Measurements from ENCODE around the gene PARVB.

PARVB gene

DNA sequence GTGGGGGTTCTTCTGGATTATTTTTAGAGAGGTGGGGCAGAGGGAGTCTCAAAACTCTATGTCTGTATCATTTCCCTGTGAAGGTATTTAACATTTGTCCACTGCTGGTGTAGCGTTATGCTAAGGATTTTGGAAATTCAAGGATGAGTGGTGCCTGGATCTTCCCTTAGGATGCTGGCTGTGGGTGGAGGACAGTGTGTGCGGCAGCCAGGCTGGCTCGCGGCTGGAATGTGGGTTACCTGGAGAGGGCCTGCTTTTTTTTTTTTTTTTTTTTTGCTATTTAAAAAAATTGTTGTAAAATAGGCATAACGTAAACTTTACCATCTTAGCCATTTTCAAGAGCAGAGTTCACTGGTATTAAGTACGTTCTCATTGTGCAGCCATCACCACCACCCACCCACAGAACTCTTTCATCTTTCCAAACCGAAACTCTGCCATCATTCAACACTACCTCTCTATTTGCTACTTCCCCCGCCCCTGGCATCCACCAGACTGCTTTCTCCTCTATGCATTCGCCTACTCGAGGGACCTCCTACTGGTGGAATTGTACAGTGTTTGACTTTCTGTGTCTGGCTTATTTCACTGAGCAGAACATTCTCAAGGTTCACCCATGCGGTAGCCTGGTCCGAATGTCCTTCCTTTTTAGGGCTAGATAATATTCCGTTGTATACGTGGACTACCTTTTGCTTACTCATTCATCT lies 67.1 kb downstream of the PARVB start:
- TF ChIP-seq ZNF433 (tag by site-specific recombination; IDR thresholded peaks at IDR 0.05; ENCODE audit: low read depth) (no peak), ZFHX2 (tag by site-specific recombination; conservative IDR thresholded peaks at IDR 0.05) (peak; percentile 81), ZNF146 (tag by site-specific recombination; IDR thresholded peaks at IDR 0.05) (peak; percentile 31; the same call in 1 of the 2 replicates), EGR2 (tag by site-specific recombination; IDR thresholded peaks at IDR 0.05; ENCODE audit: low read depth) (peak; percentile 85), ZNF202 (tag by site-specific recombination; IDR thresholded peaks at IDR 0.05; ENCODE audit: borderline replicate concordance) (no peak), SCRT1 (tag by site-specific recombination; IDR thresholded peaks at IDR 0.05; ENCODE audit: borderline replicate concordance) (no peak)
- Histone ChIP-seq H3K9me3 (ENCODE audit: control insufficient read depth, insufficient read depth, low read depth, low read length) (no peaks in the 10 kb centered on the region), H3K27ac (ENCODE audit: extremely low read depth, low read depth, low read length) (no peak overlapping the region), H3K4me3 (ENCODE audit: low read depth, low read length) (no peak overlapping the region), H3K36me3 (ENCODE audit: control insufficient read depth in 2 of 2, insufficient read depth in 1 of 2, low read length in 2 of 2) (peaks cover 0 to 10% of the 10 kb centered on the region in 2 experiments; a peak in 1 of 3 replicates), H3K4me1 (ENCODE audit: control insufficient read depth, insufficient read depth, low read length) (no peaks in the 10 kb centered on the region)
- ChIA-PET POLR2A (no interaction called here), CTCF (no interaction called here)

DNA sequence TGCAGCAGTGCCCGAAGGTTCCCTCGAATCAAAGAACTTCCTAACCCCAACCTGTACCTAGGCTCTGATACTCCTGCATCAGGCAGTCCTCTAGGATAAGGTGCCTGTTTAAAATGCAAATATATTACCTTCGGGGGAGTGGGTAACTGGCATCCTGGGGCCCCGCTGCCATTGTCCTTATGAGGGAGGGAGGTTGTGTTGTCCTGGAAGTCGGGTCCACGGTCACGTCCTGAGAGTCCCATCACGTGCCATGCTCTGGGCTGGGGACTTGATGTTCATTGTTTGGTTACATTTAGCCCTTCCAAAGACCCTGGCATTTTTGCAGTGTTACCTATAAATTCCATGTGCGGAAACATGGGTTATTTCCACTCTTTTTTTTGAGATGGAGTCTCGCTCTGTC lies 67.6 kb downstream of the PARVB start:
- Histone ChIP-seq H3K4me1 (ENCODE audit: control insufficient read depth, insufficient read depth, low read length) (no peaks in the 10 kb centered on the region), H3K27ac (ENCODE audit: extremely low read depth, low read depth, low read length) (no peak overlapping the region), H3K36me3 (ENCODE audit: control insufficient read depth in 2 of 2, insufficient read depth in 1 of 2, low read length in 2 of 2) (peaks cover 0 to 15% of the 10 kb centered on the region in 2 experiments; a peak in 1 of 3 replicates), H3K9me3 (ENCODE audit: control insufficient read depth, insufficient read depth, low read depth, low read length) (no peaks in the 10 kb centered on the region), H3K4me3 (ENCODE audit: low read depth, low read length) (no peak overlapping the region)
- ChIA-PET POLR2A (no interaction called here), CTCF (no interaction called here)
- no peak for TF ChIP-seq TCF7L2 (IDR thresholded peaks at IDR 0.05; ENCODE audit: borderline replicate concordance, low read depth, low read length)
- TF ChIP-seq ZNF521 (tag by site-specific recombination; IDR thresholded peaks at IDR 0.05): no peak
- no peak for TF ChIP-seq SP7 (tag by site-specific recombination; IDR thresholded peaks at IDR 0.05)
- TF ChIP-seq, protein P1, sequence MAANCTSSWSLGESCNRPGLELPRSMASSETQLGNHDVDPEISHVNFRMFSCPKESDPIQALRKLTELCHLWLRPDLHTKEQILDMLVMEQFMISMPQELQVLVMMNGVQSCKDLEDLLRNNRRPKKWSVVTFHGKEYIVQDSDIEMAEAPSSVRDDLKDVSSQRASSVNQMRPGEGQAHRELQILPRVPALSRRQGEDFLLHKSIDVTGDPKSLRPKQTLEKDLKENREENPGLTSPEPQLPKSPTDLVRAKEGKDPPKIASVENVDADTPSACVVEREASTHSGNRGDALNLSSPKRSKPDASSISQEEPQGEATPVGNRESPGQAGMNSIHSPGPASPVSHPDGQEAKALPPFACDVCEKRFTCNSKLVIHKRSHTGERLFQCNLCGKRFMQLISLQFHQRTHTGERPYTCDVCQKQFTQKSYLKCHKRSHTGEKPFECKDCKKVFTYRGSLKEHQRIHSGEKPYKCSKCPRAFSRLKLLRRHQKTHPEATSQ (tag by site-specific recombination; IDR thresholded peaks at IDR 0.05): no peak
- no peak for TF ChIP-seq ZNF768 (tag by site-specific recombination; IDR thresholded peaks at IDR 0.05)
- no peak for TF ChIP-seq ZNF341 (tag by site-specific recombination; IDR thresholded peaks at IDR 0.05; ENCODE audit: low read depth)
- TF ChIP-seq ZNF777 (tag by site-specific recombination; IDR thresholded peaks at IDR 0.05; ENCODE audit: borderline replicate concordance): no peak
- TF ChIP-seq, protein P2, sequence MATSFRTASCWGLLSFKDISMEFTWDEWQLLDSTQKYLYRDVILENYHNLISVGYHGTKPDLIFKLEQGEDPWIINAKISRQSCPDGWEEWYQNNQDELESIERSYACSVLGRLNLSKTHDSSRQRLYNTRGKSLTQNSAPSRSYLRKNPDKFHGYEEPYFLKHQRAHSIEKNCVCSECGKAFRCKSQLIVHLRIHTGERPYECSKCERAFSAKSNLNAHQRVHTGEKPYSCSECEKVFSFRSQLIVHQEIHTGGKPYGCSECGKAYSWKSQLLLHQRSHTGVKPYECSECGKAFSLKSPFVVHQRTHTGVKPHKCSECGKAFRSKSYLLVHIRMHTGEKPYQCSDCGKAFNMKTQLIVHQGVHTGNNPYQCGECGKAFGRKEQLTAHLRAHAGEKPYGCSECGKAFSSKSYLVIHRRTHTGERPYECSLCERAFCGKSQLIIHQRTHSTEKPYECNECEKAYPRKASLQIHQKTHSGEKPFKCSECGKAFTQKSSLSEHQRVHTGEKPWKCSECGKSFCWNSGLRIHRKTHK (tag by site-specific recombination; IDR thresholded peaks at IDR 0.05): no peak
- TF ChIP-seq KLF8 (tag by site-specific recombination; IDR thresholded peaks at IDR 0.05): no peak
- no peak for TF ChIP-seq KLF9 (tag by site-specific recombination; IDR thresholded peaks at IDR 0.05; ENCODE audit: low read depth)
- no peak for TF ChIP-seq ZNF302 (tag by site-specific recombination; IDR thresholded peaks at IDR 0.05; ENCODE audit: low read depth)
- TF ChIP-seq ZNF266 (tag by site-specific recombination; IDR thresholded peaks at IDR 0.05; ENCODE audit: low read depth): no peak

DNA sequence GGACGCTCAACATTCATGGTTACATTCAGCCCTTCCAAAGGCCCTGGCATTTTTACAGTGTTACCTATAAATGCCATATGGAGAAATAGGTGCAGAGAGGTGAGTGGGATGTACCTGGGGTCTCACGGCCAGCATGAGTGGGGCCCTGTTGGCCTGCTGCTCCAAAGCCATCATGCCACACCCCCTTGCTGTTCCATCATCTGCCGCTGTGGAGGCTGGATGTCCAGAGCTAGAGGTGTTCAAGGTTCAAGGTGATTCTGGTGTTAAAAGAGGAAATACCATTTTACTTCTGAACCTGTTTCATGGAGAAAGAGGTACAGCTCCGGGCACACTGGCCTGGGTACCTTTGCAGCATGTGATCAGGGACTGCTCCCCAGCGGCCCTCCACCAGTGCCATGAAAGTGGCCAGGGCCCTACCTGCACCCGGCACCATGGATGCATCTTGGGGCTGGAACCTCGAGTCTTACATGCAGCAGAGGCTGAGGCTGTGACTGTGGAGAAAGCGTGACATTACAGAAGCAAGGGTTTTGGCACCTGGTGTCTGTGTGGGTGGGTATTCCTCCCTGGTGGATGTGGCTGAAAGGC lies 68.6 kb downstream of the PARVB start:
- no peak overlapping the region for H3K27ac ChIP-seq (ENCODE audit: extremely low read depth, low read depth, low read length)
- POLR2A ChIA-PET: no interaction called here
- H3K4me3 ChIP-seq (ENCODE audit: low read depth, low read length): no peak overlapping the region
- no peaks in the 10 kb centered on the region for H3K4me1 ChIP-seq (ENCODE audit: control insufficient read depth, insufficient read depth, low read length)
- H3K9me3 ChIP-seq (ENCODE audit: control insufficient read depth, insufficient read depth, low read depth, low read length): no peaks in the 10 kb centered on the region
- CTCF ChIA-PET: interaction anchor here (1.1 kb wide), 1 partner anchor 100 kb away, joined by 4 read pairs; no protein-coding TSS in a partner anchor
- H3K36me3 ChIP-seq (ENCODE audit: control insufficient read depth in 2 of 2, insufficient read depth in 1 of 2, low read length in 2 of 2): peaks cover 0 to 15% of the 10 kb centered on the region in 2 experiments; a peak in 1 of 3 replicates
- TF ChIP-seq, protein P3, sequence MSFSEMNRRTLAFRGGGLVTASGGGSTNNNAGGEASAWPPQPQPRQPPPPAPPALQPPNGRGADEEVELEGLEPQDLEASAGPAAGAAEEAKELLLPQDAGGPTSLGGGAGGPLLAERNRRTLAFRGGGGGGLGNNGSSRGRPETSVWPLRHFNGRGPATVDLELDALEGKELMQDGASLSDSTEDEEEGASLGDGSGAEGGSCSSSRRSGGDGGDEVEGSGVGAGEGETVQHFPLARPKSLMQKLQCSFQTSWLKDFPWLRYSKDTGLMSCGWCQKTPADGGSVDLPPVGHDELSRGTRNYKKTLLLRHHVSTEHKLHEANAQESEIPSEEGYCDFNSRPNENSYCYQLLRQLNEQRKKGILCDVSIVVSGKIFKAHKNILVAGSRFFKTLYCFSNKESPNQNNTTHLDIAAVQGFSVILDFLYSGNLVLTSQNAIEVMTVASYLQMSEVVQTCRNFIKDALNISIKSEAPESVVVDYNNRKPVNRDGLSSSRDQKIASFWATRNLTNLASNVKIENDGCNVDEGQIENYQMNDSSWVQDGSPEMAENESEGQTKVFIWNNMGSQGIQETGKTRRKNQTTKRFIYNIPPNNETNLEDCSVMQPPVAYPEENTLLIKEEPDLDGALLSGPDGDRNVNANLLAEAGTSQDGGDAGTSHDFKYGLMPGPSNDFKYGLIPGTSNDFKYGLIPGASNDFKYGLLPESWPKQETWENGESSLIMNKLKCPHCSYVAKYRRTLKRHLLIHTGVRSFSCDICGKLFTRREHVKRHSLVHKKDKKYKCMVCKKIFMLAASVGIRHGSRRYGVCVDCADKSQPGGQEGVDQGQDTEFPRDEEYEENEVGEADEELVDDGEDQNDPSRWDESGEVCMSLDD (tag by site-specific recombination; IDR thresholded peaks at IDR 0.05): no peak
- TF ChIP-seq TRIM28 (IDR thresholded peaks at IDR 0.05; ENCODE audit: borderline replicate concordance, low read length) (no peak), ZNF133 (tag by site-specific recombination; IDR thresholded peaks at IDR 0.05) (no peak), ZNF660 (tag by site-specific recombination; IDR thresholded peaks at IDR 0.05) (no peak), HOXD13 (CRISPR knock-in tag; IDR thresholded peaks at IDR 0.05; ENCODE audit: borderline replicate concordance) (no peak), IKZF3 (tag by site-specific recombination; IDR thresholded peaks at IDR 0.05) (no peak)
- TF ChIP-seq, protein P4, sequence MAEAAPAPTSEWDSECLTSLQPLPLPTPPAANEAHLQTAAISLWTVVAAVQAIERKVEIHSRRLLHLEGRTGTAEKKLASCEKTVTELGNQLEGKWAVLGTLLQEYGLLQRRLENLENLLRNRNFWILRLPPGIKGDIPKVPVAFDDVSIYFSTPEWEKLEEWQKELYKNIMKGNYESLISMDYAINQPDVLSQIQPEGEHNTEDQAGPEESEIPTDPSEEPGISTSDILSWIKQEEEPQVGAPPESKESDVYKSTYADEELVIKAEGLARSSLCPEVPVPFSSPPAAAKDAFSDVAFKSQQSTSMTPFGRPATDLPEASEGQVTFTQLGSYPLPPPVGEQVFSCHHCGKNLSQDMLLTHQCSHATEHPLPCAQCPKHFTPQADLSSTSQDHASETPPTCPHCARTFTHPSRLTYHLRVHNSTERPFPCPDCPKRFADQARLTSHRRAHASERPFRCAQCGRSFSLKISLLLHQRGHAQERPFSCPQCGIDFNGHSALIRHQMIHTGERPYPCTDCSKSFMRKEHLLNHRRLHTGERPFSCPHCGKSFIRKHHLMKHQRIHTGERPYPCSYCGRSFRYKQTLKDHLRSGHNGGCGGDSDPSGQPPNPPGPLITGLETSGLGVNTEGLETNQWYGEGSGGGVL (tag by site-specific recombination; IDR thresholded peaks at IDR 0.05): no peak

Measured in HEK293 (cell line).